Activated gamma-delta T cell treated with anti-CD3 and anti-CD28 coated beads, Interleukin-2, amount 50 U/mL, for 16 hours (primary cell): ENCODE measurements around the gene NDOR1.

Source experiments
- DNase-seq: peaks from one replicate; pipeline ENCODE4 v3.0.0-alpha.2; 2020; ENCODE audit warnings: low read depth

Gene NDOR1

GRCh38 chr9:137220317-137221094 is 15.0 kb downstream of the NDOR1 start:
- no peak for DNase-seq

GRCh38 chr9:137221095-137221505 is 15.6 kb downstream of the NDOR1 start:
- no peak for DNase-seq

GRCh38 chr9:137221506-137222111 is 16.1 kb downstream of the NDOR1 start:
- DNase-seq: no peak

- DNase-seq: no peak
These were observed 16.9 kb downstream of the NDOR1 start, which contains the start of gene RNF208 for GRCh38 chr9:137222190-137223077. Gene RNF208, minus strand, starts transcription at chr9:137222240. Its CDS starts 1,028 bp downstream, at chr9:137221212.

GRCh38 chr9:137223078-137223970 is 17.8 kb downstream of the NDOR1 start:
- peak; percentile 96 for DNase-seq

- no peak for DNase-seq
These were observed 19.6 kb downstream of the NDOR1 start, which contains the start of gene CYSRT1 for GRCh38 chr9:137224830-137225694. Gene CYSRT1, plus strand, starts transcription at chr9:137225174. Its CDS starts 448 bp downstream, at chr9:137225622.

- DNase-seq: no peak
These were observed 20.3 kb downstream of the NDOR1 start for GRCh38 chr9:137225699-137226331.

GRCh38 chr9:137226338-137227053 is 21.0 kb downstream of the NDOR1 start:
- DNase-seq: no peak

GRCh38 chr9:137227054-137227852 is 21.8 kb downstream of the NDOR1 start, which contains the start of gene RNF224:
Gene RNF224, plus strand, starts transcription at chr9:137227502. Its CDS starts 834 bp downstream, at chr9:137228336.
- DNase-seq: peak; percentile 72

GRCh38 chr9:137227853-137228505 is 22.5 kb downstream of the NDOR1 start:
- DNase-seq: no peak

GRCh38 chr9:137228506-137228967 is 23.0 kb downstream of the NDOR1 start:
- no peak for DNase-seq

GRCh38 chr9:137228968-137229896 is 23.7 kb downstream of the NDOR1 start:
- DNase-seq: no peak

GRCh38 chr9:137229903-137230704 is 24.6 kb downstream of the NDOR1 start:
- DNase-seq: no peak

GRCh38 chr9:137230705-137231371 is 25.3 kb downstream of the NDOR1 start, which contains the start of gene SLC34A3:
Gene SLC34A3, plus strand, starts transcription at chr9:137230901. Its CDS starts 802 bp downstream, at chr9:137231703.
- no peak for DNase-seq
